Posterior cingulate gyrus (tissue), 11 donors: Measurements from ENCODE around the gene RHPN2.
"Not testable (repeated sequence)": the region's sequence is repeated elsewhere in the genome, so short reads cannot be mapped to it uniquely, and the experiment has no call there.

Experiments used
- DNase-seq, 10 donors: peaks; one replicate each; pipeline versions ENCODE4 v3.0.0 to v3.0.0-alpha.2; 2020 to 2021; ENCODE audit warnings: mixed read lengths in 3 of 10
- intact Hi-C: fragments of 100-400 bp; cut with DNase I; formaldehyde crosslinking; loops from one replicate; pipeline ENCODE4 v1.15.1; 2023

The RHPN2 gene

GRCh38 chr19:32982488-32982887, 82.2 kb downstream of the RHPN2 start:
- intact Hi-C loops, DNase-seq: not testable (repeated sequence)

- intact Hi-C loops = loop anchor here (10.0 kb wide), 1 partner anchor 305 kb away; the partner anchor contains the start of genes ANKRD27 and RGS9BP
- DNase-seq = not testable (repeated sequence)
Measured at GRCh38 chr19:32979807-32980206, 84.9 kb downstream of the RHPN2 start.

- peak in 1 of 10 donors; percentile 10 for DNase-seq
Measured at GRCh38 chr19:32977813-32978212, 86.9 kb downstream of the RHPN2 start.

DNA sequence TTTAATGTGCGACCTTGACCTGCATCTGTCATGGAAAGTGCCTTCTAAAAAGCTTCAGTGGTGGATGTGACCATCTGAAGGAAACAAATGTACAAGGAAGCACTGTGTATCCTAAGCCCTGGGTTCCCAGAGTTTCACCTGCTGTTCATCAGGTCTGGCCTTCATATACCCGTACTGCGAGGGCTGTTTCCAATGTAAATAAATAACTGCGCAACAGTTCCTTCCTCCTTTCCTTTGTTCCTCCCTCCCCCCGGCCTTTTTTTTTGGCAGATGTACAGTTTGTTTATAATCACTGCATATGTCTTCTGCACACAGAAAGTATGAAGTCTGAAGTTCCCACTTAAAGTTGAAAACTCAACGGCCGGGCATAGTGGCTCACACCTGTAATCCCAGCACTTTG, 87.4 kb downstream of the RHPN2 start:
- intact Hi-C loops = loop anchor here (2.0 to 10.0 kb wide), 2 partner anchors 142 to 302 kb away; partner anchors contain the start of genes ANKRD27 and RGS9BP
- no peak for DNase-seq

More at GRCh38 chr19:32977813-32978212, 86.9 kb downstream of the RHPN2 start:
- intact Hi-C loops = loop anchor here (2.0 to 10.0 kb wide), 2 partner anchors 141 to 303 kb away; partner anchors contain the start of genes ANKRD27 and RGS9BP

DNA sequence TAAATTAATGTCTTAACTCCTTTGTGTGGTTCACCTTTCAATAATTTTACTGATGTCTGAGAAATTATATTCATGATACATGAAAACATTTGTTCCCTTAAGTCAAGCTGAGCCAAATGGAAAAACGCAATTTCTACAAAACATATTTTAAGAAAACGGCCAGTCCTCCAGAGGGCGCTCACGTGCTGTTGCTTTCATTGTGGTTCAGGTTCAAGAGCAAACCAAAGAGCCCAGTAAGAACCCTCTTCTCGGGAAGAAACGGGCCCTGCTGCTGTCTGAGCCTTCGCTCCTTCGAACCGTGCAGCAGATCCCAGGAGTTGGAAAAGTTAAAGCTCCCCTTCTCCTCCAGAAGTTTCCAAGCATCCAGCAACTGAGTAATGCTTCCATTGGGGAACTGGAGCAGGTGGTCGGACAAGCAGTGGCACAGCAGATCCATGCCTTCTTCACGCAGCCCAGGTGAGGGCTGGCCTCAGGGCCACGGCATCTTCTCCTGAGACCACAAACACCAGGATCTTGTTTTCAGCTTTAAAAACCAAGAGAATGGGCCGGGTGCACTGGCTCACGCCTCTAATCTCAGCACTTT, 88.4 kb downstream of the RHPN2 start:
- intact Hi-C loops = loop anchor here (2.0 to 10.0 kb wide), 2 partner anchors 142 to 302 kb away; partner anchors contain the start of genes ANKRD27 and RGS9BP

GRCh38 chr19:32971715-32972540, 92.8 kb downstream of the RHPN2 start, which contains the start of the genes CEP89 and FAAP24:
TSS of gene CEP89 (minus strand) at chr19:32971958. CDS start at chr19:32971874, 84 bp downstream.
TSS of gene FAAP24 (plus strand) at chr19:32972242. CDS start at chr19:32973197, 955 bp downstream.
- peak; percentile 96 to 100 (median 98) for DNase-seq
- intact Hi-C loops = loop anchor here (5.0 to 10.0 kb wide), 2 partner anchors 110 to 297 kb away; partner anchors contain the start of genes ANKRD27, GPATCH1 and RGS9BP

More for the DNA sequence above, 88.4 kb downstream of the RHPN2 start:
- DNase-seq = peak in 9 of 10 donors; percentile 33 to 94 (median 71)

GRCh38 chr19:32971012-32971595, 93.6 kb downstream of the RHPN2 start:
- DNase-seq = peak in 1 of 10 donors; percentile 57
- intact Hi-C loops = loop anchor here (5.0 to 10.0 kb wide), 2 partner anchors 111 to 296 kb away; partner anchors contain the start of genes ANKRD27, GPATCH1 and RGS9BP

GRCh38 chr19:32969549-32969948, 95.1 kb downstream of the RHPN2 start:
- intact Hi-C loops = no loop called here
- DNase-seq = no peak

DNA sequence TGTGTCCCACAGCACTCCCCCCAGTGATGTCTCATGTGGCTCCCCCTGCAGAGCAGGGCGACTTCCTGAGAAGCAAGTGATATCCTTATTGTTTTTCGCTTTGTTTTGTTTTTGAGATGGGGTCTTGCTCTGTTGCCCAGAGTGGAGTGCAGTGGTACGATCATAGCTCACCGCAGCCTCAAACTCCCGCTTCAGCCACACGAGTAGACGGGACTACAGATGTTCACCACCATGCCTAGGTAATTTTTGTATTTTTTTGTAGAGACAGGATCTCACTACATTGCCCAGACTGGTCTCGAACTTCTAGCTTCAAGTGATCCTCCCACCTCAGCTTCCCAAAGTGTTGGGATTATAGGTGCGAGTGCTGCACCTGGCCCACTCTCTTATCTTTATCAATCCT, 97.9 kb downstream of the RHPN2 start:
- intact Hi-C loops = no loop called here
- DNase-seq = peak in 1 of 10 donors; percentile 7

DNA sequence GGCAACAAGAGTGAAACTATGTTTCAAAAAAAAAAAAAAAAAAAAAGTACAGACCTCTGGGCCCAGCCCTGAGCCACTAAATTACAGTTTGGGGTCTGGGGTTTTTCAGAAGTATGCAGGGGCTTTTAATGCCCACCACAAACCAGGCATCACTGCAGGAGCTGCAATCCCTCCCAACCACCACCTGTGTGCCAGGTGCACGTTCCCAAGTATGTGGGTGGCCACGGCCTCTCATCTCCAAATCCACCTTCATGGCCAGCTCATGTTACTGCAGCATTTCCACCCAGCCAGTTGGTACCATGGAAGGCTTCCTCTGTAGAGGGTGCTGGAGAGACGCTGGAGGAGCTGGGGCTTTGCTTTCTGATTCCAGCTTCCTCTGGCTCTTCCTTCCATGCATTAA, 119.4 kb downstream of the RHPN2 start:
- peak in 1 of 10 donors; percentile 52 for DNase-seq
- intact Hi-C loops = no loop called here

GRCh38 chr19:32941273-32941672, 123.4 kb downstream of the RHPN2 start:
- intact Hi-C loops, DNase-seq: not testable (repeated sequence)

GRCh38 chr19:32936065-32936464, 128.6 kb downstream of the RHPN2 start:
- DNase-seq = peak in 1 of 10 donors; percentile 80
- intact Hi-C loops = no loop called here

DNA sequence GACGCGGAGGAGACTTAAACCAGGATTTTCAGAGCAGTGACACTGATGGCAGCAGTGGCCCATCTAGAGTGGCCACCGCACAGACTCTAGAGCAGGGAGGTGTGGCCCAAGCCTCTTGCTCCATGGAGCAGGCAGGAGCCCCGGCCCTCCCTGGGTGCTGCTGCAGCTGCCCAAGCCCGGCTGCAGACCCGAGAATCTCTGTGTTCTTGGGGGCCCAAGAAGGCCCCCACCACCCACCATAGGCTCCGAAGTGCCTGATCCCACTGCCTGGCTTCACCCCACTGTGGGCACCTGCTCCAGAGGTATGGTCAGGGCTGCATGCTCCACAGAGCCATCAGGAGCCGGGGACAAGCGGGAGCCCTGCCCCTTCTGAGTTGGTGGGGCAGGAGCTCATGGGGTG, 129.1 kb downstream of the RHPN2 start:
- intact Hi-C loops = no loop called here

DNA sequence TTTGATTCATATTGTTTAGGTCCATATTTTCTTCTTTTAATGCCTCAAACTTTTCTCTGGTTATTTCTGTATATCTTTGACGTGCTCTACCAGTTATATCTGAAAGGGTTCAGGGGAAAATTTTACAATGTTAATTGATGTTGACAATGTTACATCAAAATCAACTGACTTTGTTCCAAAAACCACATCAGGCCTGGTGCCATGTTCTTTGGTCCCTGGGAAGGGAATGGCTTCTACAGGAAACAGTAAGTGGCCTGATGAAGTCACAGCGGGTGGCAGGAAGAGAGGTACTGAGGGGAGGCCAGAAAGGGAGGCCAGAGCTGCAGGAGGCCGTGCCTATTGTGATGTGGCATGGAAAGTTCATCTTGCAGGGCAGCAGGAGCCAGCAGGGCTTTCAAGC, 131.1 kb downstream of the RHPN2 start:
- no peak for DNase-seq
- intact Hi-C loops = no loop called here

More for the DNA sequence above, 129.1 kb downstream of the RHPN2 start:
- no peak for DNase-seq

- intact Hi-C loops = no loop called here
- DNase-seq = no peak
Measured at GRCh38 chr19:32930567-32930966, 134.1 kb downstream of the RHPN2 start.

- no peak for DNase-seq
- intact Hi-C loops = no loop called here
Measured at GRCh38 chr19:32928806-32929205, 135.9 kb downstream of the RHPN2 start.
